HepG2 (cell line): ENCODE data around the gene BTD. TPM values are rescaled to one million over a fixed set of nuclear protein-coding genes. Genes with fewer than 3 reads are reported as not detected.

Experiments used
- ATAC-seq: fragments of 200-7000 bp; cut with Tn5 transposase; 3 replicates; pipeline ENCODE4 v1.9.1; 2020; ENCODE audit warnings: mild to moderate bottlenecking, moderate library complexity
- BruUV-seq: library from RNA; stranded (reverse); fragments of 400-500 nt; replicated peaks from 2 replicates; lab custom pipeline; 2021; lab: Mats Ljungman, UMichigan
- CTCF ChIA-PET: fragments of 300-600 bp; formaldehyde crosslinking; extraction: SDS; loops from one replicate; lab custom pipeline; 2021; ENCODE audit warnings: low total read pairs, inconsistent platforms, low intra/inter-chr PET ratio; lab: Yijun Ruan, JAX
- POLR2A ChIA-PET: fragments of 350-600 bp; sonication (Branson Sonifier 250); formaldehyde crosslinking; loops from one replicate; lab custom pipeline; 2020; ENCODE audit warnings: antibody characterized with exemption, inconsistent platforms; lab: Yijun Ruan, JAX
- DNase-seq: peaks from one replicate; pipeline ENCODE4 v3.0.0-alpha.2; 2015; ENCODE audit warnings: low spot score
- FAIRE-seq: peaks from 3 replicates; lab custom pipeline; 2011; peaks lifted over from hg19 to GRCh38; lab: Jason Lieb, UNC
- H2AFZ ChIP-seq: one replicate; pipeline ENCODE4 v1.6.1; 2011; ENCODE audit warnings: low read length, inconsistent platforms
- H3K27ac ChIP-seq: fragments of 300-600 bp; 3 replicates; pipeline ENCODE4 v1.8.0; 2011; ENCODE audit warnings: mixed run types, mild to moderate bottlenecking, mixed read lengths, low read length, inconsistent platforms; ENCODE audit not compliant: insufficient read depth; ENCODE audit errors: extremely low read length
- H3K27me3 ChIP-seq, 2 experiments: fragments of 200-600 bp in 1 of 2; 2 replicates in 1 of 2; 3 replicates in 1 of 2; pipeline versions ENCODE4 v1.6.0 to v1.8.0; 2011; ENCODE audit warnings: low read length in 2 of 2, mild to moderate bottlenecking in 2 of 2, moderate library complexity in 2 of 2, inconsistent platforms in 1 of 2; ENCODE audit not compliant: insufficient read depth in 2 of 2, control insufficient read depth in 1 of 2
- H3K36me3 ChIP-seq, 2 experiments: fragments of 200-600 bp in 1 of 2; replicated peaks in 1 of 2; 2 replicates in 1 of 2; 3 replicates in 1 of 2; pipeline versions ENCODE4 v1.5.1 to v1.8.0; 2011; ENCODE audit warnings: low read length in 2 of 2, inconsistent platforms in 1 of 2; ENCODE audit not compliant: insufficient read depth in 2 of 2, control insufficient read depth in 1 of 2
- H3K4me1 ChIP-seq: 2 replicates; pipeline ENCODE4 v1.5.1; 2012; ENCODE audit warnings: low read length, inconsistent platforms; ENCODE audit not compliant: insufficient read depth
- H3K4me2 ChIP-seq: 2 replicates; pipeline ENCODE4 v1.6.0; 2011; ENCODE audit warnings: low read depth, low read length, inconsistent platforms
- H3K4me3 ChIP-seq, 3 experiments: fragments of 200-600 bp in 1 of 3; sonication (generic), shearing (Covaris generic) in 1 of 3; replicated peaks in 1 of 3; 2 replicates each; pipeline ENCODE4 v1.5.1; 2011 to 2016; ENCODE audit warnings: low read length in 3 of 3, inconsistent platforms in 2 of 3, low read depth in 2 of 3, mild to moderate bottlenecking in 2 of 3, control low read depth in 1 of 3, mixed read lengths in 1 of 3; ENCODE audit not compliant: insufficient read depth in 1 of 3
- H3K79me2 ChIP-seq: one replicate; pipeline ENCODE4 v1.6.1; 2011; ENCODE audit warnings: low read length, inconsistent platforms; ENCODE audit not compliant: insufficient read depth
- H3K9ac ChIP-seq: 2 replicates; pipeline ENCODE4 v1.6.0; 2011; ENCODE audit warnings: mild to moderate bottlenecking, low read depth, low read length, inconsistent platforms; ENCODE audit not compliant: insufficient read depth
- H3K9me3 ChIP-seq: 2 replicates; pipeline ENCODE4 v1.5.1; 2012; ENCODE audit warnings: mild to moderate bottlenecking, low read length
- H4K20me1 ChIP-seq: 2 replicates; pipeline ENCODE4 v1.6.0; 2011; ENCODE audit warnings: inconsistent platforms, mild to moderate bottlenecking, low read length, moderate library complexity; ENCODE audit not compliant: insufficient read depth
- CHD2 ChIP-seq: IDR thresholded peaks from 2 replicates; pipeline ENCODE4 v1.6.1; 2011; ENCODE audit warnings: low read depth, low read length, improper control_type of control experiment
- FOXP1 ChIP-seq, 2 experiments: fragments of 450-650 bp in 1 of 2; IDR thresholded peaks; 2 replicates each; pipeline ENCODE4 v1.6.1; 2017 to 2018; ENCODE audit warnings: antibody characterized with exemption in 1 of 2
- GFI1 ChIP-seq: sonication (generic); formaldehyde crosslinking; IDR thresholded peaks from 2 replicates; pipeline ENCODE4 v1.5.0; 2020; ENCODE audit warnings: missing genetic modification reagents, mild to moderate bottlenecking, borderline replicate concordance
- HNF4G ChIP-seq, 2 experiments: sonication (generic) in 1 of 2; formaldehyde crosslinking in 1 of 2; IDR thresholded peaks; 2 replicates each; pipeline versions ENCODE4 v1.4.0 to v1.6.1; 2011 to 2020; ENCODE audit warnings: borderline replicate concordance in 2 of 2, low read depth in 2 of 2, mild to moderate bottlenecking in 2 of 2, low read length in 1 of 2, missing genetic modification reagents in 1 of 2, moderate library complexity in 1 of 2
- MBNL3 ChIP-seq: fragments of 250-450 bp; sonication (Bioruptor Pico); conservative IDR thresholded peaks from 2 replicates; pipeline ENCODE4 v1.8.0; 2022; ENCODE audit warnings: mild to moderate bottlenecking, inconsistent platforms
- MEF2D ChIP-seq: sonication (generic); formaldehyde crosslinking; IDR thresholded peaks from 2 replicates; pipeline ENCODE4 v1.5.1; 2020; ENCODE audit warnings: mild to moderate bottlenecking, missing genetic modification reagents
- MEIS1 ChIP-seq: sonication (generic); formaldehyde crosslinking; IDR thresholded peaks from 2 replicates; pipeline ENCODE4 v1.9.0; 2021; ENCODE audit warnings: mild to moderate bottlenecking, missing genetic modification reagents, moderate library complexity, borderline replicate concordance
- NFIB ChIP-seq: sonication (generic); formaldehyde crosslinking; IDR thresholded peaks from 2 replicates; pipeline ENCODE4 v1.9.0; 2021; ENCODE audit warnings: missing genetic modification reagents, mild to moderate bottlenecking, borderline replicate concordance
- TAF1 ChIP-seq: sonication (generic); formaldehyde crosslinking; IDR thresholded peaks from 2 replicates; pipeline ENCODE4 v1.4.0; 2020; ENCODE audit warnings: missing genetic modification reagents
- TSC22D2 ChIP-seq: sonication (generic); formaldehyde crosslinking; IDR thresholded peaks from 2 replicates; pipeline ENCODE4 v1.5.1; 2020; ENCODE audit warnings: missing genetic modification reagents, mild to moderate bottlenecking, borderline replicate concordance
- ZKSCAN5 ChIP-seq: sonication (generic); formaldehyde crosslinking; IDR thresholded peaks from 2 replicates; pipeline ENCODE4 v1.5.1; 2020; ENCODE audit warnings: mild to moderate bottlenecking, missing genetic modification reagents
- ZNF292 ChIP-seq: sonication (generic); formaldehyde crosslinking; IDR thresholded peaks from 2 replicates; pipeline ENCODE4 v1.8.1; 2022; ENCODE audit warnings: mild to moderate bottlenecking, low read depth, missing genetic modification reagents, borderline replicate concordance
- ZNF350 ChIP-seq: sonication (generic); formaldehyde crosslinking; IDR thresholded peaks from 2 replicates; pipeline ENCODE4 v1.4.0; 2020; ENCODE audit warnings: mild to moderate bottlenecking, low read depth, missing genetic modification reagents, borderline replicate concordance
- ZNF83 ChIP-seq: sonication (generic); formaldehyde crosslinking; IDR thresholded peaks from 2 replicates; pipeline ENCODE4 v1.4.0; 2020; ENCODE audit warnings: missing genetic modification reagents, mild to moderate bottlenecking, borderline replicate concordance
- ZNF850 ChIP-seq: sonication (generic); formaldehyde crosslinking; conservative IDR thresholded peaks from 2 replicates; pipeline ENCODE4 v1.9.0; 2021; ENCODE audit warnings: mild to moderate bottlenecking, missing genetic modification reagents
- WGBS: methylation state at CpG from one replicate; pipeline ENCODE4 v1.1.6; 2017; ENCODE audit warnings: low lambda C conversion rate; 5-methylcytosine and 5-hydroxymethylcytosine counted together
- in situ Hi-C: cut with HindIII; loops from 2 replicates; pipeline ENCODE4 v1.10.0; 2017; ENCODE audit warnings: low pct_unique_long_range_greater_than_20kb; ENCODE audit not compliant: extremely low pct_ligation_motif_present
- intact Hi-C: fragments of 100-400 bp; cut with micrococcal nuclease; formaldehyde crosslinking; loops from one replicate; pipeline ENCODE4 v1.10.0; 2022; ENCODE audit not compliant: unreplicated experiment
- polyA plus RNA-seq, 8 experiments: library from polyadenylated mRNA; depleted of rRNA in 3 of 8; stranded (reverse) in 7 of 8; unstranded in 1 of 8; fragments of >200 nt; fragmentation: Illumina TruSeq in 4 of 8; extraction: Trizol in 4 of 8; gene quantifications; 2 replicates each; pipeline versions ENCODE4 v1.2.1 to v1.2.3, GENCODE V29; 2011 to 2016; ENCODE audit warnings: low read depth in 4 of 8, missing spikeins in 1 of 8, mixed read lengths in 1 of 8; ENCODE audit not compliant: insufficient read depth in 1 of 8
- total RNA-seq, 5 experiments: library from RNA; depleted of rRNA; stranded (reverse); fragments of >200 nt; fragmentation: Illumina TruSeq; extraction: Trizol; gene quantifications; 2 replicates each; pipeline ENCODE4 v1.2.3, GENCODE V29; 2016; ENCODE audit warnings: low read depth in 1 of 5
- TF ChIP-seq, protein P1 (sequence below): sonication (generic); formaldehyde crosslinking; IDR thresholded peaks from 2 replicates; pipeline ENCODE4 v1.4.0; 2020; ENCODE audit warnings: missing genetic modification reagents
- TF ChIP-seq, protein P2 (sequence below): sonication (generic); formaldehyde crosslinking; IDR thresholded peaks from 2 replicates; pipeline ENCODE4 v1.4.0; 2020; ENCODE audit warnings: mild to moderate bottlenecking, missing genetic modification reagents
- TF ChIP-seq, protein P3 (sequence below): sonication (generic); formaldehyde crosslinking; IDR thresholded peaks from 2 replicates; pipeline ENCODE4; 2020; ENCODE audit warnings: missing genetic modification reagents, mild to moderate bottlenecking, borderline replicate concordance

The BTD gene
- total and polyA plus RNA-seq, 2 of the 13 experiments (the other 11 are each of a cell fraction or from before 2014, with no cell fraction given), result 15.7 to 35.5 TPM

DNA sequence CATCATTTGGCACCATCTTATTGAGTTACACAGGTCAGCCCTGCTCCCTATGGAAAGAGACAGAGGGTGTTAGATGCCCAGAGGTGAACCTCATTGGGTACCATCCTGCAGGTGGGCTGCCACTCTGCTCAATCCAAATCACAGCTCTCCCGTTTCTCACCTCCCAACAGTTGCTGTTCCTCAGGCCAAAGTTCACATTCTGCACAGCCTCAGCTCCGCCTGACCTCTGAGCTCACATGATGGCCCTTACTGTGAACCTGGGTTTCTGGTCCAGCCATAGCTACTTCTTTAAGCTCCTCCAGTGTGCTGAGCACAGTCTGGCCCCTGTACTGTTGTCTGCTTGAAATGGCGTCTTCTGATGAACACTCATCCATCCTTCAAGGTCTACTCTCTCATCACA, 47.8 kb downstream of the BTD start:
- intact Hi-C loops (no loop called here), in situ Hi-C loops (loop anchor here (25.0 kb wide), 1 partner anchor 588 kb away; no protein-coding TSS in a partner anchor)
- Histone ChIP-seq H3K27me3 (no peaks in the 10 kb centered on the region), H3K4me1 (peaks cover 10% of the 10 kb centered on the region), H3K9ac (no peak overlapping the region), H3K27ac (no peak overlapping the region), H3K9me3 (no peaks in the 10 kb centered on the region), H3K36me3 (0 out of 5 replicates have a peak, but pooled peaks cover 0 to 1% of the 10 kb centered on the region in 2 experiments), H4K20me1 (no peaks in the 10 kb centered on the region), H3K4me2 (no peak overlapping the region), H3K4me3 (no peak overlapping the region), H2AFZ (no peak overlapping the region), H3K79me2 (no peaks in the 10 kb centered on the region)
- no peak for DNase-seq
- FAIRE-seq, result no peak
- CTCF ChIA-PET, result no interaction called here
- no TSS peak for BruUV-seq
- 42% methylated on average over 3 of the region's 3 CpGs for WGBS
- POLR2A ChIA-PET, result no interaction called here
- peak; percentile 69 for ATAC-seq
- TF ChIP-seq CHD2, result no peak
- TF ChIP-seq NFIB (CRISPR knock-in tag), result no peak
- TF ChIP-seq MEIS1 (CRISPR knock-in tag), result no peak
- TF ChIP-seq TSC22D2, result no peak
- TF ChIP-seq MEF2D (CRISPR knock-in tag), result no peak
- TF ChIP-seq ZNF292 (CRISPR knock-in tag), result 0 out of 2 replicates have a peak, but pooled peaks have one; percentile 18
- TF ChIP-seq, protein P1, sequence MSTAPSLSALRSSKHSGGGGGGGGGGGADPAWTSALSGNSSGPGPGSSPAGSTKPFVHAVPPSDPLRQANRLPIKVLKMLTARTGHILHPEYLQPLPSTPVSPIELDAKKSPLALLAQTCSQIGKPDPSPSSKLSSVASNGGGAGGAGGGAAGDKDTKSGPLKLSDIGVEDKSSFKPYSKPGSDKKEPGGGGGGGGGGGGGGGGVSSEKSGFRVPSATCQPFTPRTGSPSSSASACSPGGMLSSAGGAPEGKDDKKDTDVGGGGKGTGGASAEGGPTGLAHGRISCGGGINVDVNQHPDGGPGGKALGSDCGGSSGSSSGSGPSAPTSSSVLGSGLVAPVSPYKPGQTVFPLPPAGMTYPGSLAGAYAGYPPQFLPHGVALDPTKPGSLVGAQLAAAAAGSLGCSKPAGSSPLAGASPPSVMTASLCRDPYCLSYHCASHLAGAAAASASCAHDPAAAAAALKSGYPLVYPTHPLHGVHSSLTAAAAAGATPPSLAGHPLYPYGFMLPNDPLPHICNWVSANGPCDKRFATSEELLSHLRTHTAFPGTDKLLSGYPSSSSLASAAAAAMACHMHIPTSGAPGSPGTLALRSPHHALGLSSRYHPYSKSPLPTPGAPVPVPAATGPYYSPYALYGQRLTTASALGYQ, result no peak
- no peak for TF ChIP-seq MBNL3
- TF ChIP-seq ZNF850 (CRISPR knock-in tag), result no peak
- TF ChIP-seq GFI1 (CRISPR knock-in tag), result peak; percentile 65
- no peak for TF ChIP-seq ZNF350 (CRISPR knock-in tag)
- no peak for TF ChIP-seq ZNF83
- no peak for TF ChIP-seq FOXP1 (IDR thresholded peaks at IDR 0.05)
- TF ChIP-seq FOXP1 (CRISPR knock-in tag; IDR thresholded peaks at IDR 0.05), result no peak
- peak; percentile 88 for TF ChIP-seq ZKSCAN5 (CRISPR knock-in tag)
- 0 out of 2 replicates have a peak, but pooled peaks have one; percentile 26 for TF ChIP-seq HNF4G (IDR thresholded peaks at IDR 0.05; ENCODE audit: borderline replicate concordance, low read depth, low read length)
- no peak for TF ChIP-seq HNF4G (CRISPR knock-in tag; IDR thresholded peaks at IDR 0.05; ENCODE audit: borderline replicate concordance, low read depth)
- TF ChIP-seq, protein P2, sequence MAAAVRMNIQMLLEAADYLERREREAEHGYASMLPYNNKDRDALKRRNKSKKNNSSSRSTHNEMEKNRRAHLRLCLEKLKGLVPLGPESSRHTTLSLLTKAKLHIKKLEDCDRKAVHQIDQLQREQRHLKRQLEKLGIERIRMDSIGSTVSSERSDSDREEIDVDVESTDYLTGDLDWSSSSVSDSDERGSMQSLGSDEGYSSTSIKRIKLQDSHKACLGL (CRISPR knock-in tag), result no peak
- TF ChIP-seq TAF1 (CRISPR knock-in tag), result no peak
- TF ChIP-seq, protein P3, sequence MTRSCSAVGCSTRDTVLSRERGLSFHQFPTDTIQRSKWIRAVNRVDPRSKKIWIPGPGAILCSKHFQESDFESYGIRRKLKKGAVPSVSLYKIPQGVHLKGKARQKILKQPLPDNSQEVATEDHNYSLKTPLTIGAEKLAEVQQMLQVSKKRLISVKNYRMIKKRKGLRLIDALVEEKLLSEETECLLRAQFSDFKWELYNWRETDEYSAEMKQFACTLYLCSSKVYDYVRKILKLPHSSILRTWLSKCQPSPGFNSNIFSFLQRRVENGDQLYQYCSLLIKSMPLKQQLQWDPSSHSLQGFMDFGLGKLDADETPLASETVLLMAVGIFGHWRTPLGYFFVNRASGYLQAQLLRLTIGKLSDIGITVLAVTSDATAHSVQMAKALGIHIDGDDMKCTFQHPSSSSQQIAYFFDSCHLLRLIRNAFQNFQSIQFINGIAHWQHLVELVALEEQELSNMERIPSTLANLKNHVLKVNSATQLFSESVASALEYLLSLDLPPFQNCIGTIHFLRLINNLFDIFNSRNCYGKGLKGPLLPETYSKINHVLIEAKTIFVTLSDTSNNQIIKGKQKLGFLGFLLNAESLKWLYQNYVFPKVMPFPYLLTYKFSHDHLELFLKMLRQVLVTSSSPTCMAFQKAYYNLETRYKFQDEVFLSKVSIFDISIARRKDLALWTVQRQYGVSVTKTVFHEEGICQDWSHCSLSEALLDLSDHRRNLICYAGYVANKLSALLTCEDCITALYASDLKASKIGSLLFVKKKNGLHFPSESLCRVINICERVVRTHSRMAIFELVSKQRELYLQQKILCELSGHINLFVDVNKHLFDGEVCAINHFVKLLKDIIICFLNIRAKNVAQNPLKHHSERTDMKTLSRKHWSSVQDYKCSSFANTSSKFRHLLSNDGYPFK (CRISPR knock-in tag), result no peak
